GM18517 (cell line): ENCODE data around the gene CAMKMT.

Experiments used
- ATAC-seq: cut with Tn5 transposase; IDR thresholded peaks from one replicate; pipeline ENCODE4 v1.9.1; 2021; ENCODE audit warnings: mild to moderate bottlenecking, moderate library complexity; ENCODE audit not compliant: unreplicated experiment

The CAMKMT gene

GRCh38 chr2:44766777-44767176 is 405.0 kb downstream of the CAMKMT start:
- ATAC-seq, result no peak

GRCh38 chr2:44767691-44768090 is 405.9 kb downstream of the CAMKMT start:
- ATAC-seq, result no peak

DNA sequence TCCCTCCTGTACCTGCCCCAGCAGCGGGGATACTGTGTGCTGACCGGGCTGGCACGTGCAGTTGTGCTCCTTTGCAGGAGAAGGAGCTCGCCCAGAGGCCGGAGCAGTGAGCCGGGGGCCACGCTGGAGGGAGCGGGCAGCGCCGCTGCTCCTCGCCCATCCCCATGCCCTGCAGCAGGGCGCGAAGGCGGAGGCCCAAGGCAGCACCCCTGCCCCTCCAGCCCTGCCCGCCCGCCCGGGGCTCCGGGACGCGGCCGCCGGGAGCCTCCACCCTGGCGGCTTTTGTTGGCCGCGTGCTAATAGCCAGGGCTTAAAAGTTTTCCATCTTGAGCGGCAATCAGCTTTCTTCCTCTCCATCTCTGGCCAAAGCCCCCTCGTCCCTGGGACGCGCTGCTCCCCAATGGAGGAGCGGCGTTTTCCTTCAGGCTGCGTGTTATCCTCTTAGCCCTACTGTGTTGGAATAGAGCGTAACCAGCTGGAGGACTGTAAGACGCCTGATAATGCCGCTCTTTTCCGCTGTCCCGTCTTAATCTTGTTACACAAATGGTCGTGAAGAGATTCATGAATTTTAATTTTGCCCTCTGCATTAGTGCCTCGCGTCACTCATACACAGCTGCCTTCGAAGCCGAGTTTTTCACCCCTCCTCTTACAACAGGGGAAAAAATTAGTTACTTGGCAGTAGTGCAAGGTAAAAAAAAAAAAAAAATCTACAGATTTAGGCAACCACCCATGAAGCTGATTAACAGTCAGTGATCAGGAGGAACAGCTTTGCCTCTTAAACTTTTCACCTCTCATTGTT is 406.9 kb downstream of the CAMKMT start:
- no peak for ATAC-seq

GRCh38 chr2:44769349-44770011 is 407.7 kb downstream of the CAMKMT start:
- ATAC-seq, result no peak

DNA sequence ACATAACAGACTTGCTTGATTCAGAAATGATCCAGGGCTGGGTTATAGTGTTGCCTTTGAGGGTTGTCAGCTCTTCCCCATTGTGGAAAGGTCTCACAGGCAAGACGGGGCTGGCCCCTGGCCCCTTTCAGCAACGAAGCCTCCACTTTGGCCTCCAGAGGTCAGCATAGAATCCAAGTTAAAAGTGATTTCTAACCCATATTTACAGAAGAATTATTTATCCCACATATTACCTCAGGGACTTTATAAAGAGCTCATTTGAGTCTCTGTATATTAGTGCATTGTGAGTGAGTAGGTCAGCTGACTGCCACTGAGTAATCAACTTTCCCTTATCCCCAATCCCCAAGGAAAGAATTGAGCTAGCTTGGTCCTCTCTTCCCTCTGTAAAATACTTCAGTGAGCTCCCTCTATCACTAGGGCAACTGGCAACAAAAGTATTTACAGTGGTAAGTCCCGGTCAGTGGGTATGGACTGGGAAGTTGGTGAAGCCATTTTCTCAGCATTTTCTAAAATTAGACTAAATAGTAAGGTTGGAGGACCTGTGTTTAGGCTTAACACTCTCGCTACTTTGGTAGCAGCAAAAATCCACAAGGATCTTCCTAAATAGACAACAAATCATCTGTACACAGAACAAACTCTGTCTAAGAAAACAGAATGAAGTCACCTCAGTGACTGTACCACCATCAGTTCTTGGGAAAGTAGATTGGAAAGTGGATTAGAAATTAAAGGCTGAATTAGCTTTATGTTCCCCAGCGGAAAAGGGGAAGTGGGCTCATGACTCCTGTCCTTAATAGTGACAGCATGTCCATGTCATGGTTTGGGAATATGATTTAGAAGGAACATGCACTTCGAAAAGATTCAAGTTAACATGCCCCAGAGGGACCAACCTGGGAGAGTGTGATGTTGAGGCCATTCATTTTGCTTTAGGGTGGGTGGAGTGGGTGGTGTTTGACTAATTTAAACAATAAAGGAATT is 408.8 kb downstream of the CAMKMT start:
- ATAC-seq, result no peak

- no peak for ATAC-seq
These were observed 409.8 kb downstream of the CAMKMT start for GRCh38 chr2:44771522-44771921.

- ATAC-seq, result no peak
These were observed 410.4 kb downstream of the CAMKMT start for GRCh38 chr2:44772131-44772530.

- ATAC-seq, result no peak
These were observed 411.1 kb downstream of the CAMKMT start for GRCh38 chr2:44772669-44773378.

DNA sequence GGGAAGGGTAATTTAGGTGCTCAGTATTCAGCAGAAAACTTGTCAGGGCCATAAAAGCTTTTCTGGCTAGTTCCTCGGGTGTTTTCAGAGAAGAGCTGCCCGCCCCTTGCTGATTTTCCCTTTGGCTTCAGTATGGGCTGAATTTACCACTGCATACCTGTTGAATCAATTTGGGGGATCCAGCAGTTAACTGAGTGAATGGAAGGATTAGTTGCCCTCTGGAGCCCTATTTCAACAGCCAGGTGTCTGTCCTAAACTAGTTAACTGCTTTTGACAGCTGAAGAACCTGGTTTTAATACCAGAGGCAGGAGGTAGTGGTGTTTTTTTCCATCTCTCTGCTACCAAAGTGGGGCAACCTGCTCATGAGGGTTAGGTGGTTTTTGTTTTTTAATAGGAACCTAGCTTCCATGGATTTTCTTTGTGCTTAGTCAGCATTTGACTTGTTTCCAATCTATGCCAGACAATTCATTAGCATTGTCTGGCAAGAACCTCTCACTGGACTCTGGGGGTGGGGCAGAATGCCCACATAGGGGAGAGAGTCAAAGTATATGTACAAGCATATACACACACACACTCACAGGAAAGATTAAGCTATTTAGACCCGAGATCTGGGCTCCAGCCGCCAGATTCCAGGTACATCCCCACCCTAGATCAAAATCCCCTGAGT is 413.2 kb downstream of the CAMKMT start:
- ATAC-seq, result no peak

DNA sequence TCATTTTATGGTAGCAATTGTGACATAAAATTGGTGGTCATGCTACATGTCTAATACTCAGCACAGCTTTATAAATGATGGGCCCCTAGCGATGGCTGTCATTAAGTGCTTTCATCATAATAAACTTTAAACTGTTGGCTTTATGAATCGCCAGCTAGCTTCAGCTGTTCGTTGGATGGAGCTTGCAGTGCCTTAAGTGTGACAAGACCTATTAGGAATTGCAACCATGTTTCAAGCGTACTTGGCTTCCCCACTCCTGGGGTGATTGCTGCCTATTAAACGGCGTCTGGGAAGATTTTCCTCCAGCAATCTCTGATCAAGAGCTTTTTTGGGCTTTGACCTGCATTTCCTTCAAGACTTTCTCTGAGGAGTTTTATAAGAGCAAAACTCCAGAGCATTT is 415.3 kb downstream of the CAMKMT start:
- ATAC-seq, result no peak

- ATAC-seq, result no peak
These were observed 415.8 kb downstream of the CAMKMT start for GRCh38 chr2:44777537-44777936.

- peak; percentile 41 for ATAC-seq
These were observed 416.5 kb downstream of the CAMKMT start for GRCh38 chr2:44778221-44778654.

DNA sequence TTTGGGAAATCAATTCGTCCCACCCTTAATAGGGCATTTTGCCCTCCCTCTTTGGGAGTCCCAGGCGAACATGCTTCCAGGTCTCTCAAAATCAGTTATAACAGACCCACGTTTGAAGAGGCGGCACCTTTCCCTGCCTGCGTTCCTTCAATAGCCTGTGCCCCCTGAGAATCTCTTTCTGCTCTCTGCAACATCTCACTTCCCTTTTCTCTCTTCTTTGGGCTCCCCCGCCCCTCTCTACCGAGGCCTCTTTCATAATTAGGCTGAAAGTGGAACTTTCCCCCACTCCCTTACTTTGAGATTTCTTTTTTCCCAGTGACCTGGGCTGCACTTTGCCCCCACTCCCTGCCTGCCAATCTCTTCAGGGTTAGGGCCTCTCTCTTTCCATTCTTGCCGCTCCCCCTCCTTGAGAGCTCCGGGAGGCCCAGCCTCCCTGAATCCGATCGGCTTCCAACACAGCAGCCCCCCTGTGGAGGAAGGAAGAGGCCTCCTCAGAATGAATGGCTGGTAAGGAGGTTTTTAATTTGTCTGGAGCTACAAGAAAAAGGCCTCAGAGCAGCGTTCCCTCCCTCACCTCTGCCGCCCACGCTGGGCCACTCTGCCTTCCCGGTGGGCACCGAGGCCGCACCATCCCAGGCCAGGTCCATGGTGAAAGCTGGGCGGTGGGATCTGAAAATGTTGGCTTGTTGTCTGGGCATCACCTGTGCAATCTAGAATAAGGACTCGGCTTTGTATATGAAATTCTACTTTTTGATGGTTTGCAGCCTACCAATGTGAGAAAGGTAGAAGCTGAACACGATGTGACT is 417.1 kb downstream of the CAMKMT start:
- peak; percentile 97 for ATAC-seq

- ATAC-seq, result no peak
These were observed 418.0 kb downstream of the CAMKMT start for GRCh38 chr2:44779793-44780192.

GRCh38 chr2:44780406-44780805 is 418.7 kb downstream of the CAMKMT start:
- ATAC-seq, result no peak

DNA sequence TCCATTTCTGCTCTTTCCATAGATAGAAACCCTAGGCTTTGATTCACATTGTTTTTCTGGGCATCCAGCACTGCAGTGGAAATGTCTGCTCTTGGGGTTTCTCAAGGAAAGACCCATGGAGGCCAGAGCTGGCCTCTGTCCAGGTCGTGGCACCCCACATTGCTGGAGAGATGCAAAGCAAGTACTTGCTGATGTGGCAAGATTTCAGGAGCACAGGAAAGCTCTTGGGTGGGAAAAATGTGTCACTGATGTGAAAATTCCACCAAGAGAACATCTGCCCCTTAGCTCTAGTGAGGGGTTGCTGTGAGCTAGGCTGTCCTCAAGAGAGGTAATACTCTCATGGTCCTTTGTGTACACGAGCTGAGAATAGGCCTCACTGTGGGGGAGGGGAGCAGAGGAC is 423.7 kb downstream of the CAMKMT start:
- ATAC-seq, result no peak

- ATAC-seq, result no peak
These were observed 424.5 kb downstream of the CAMKMT start for GRCh38 chr2:44786045-44786816.

DNA sequence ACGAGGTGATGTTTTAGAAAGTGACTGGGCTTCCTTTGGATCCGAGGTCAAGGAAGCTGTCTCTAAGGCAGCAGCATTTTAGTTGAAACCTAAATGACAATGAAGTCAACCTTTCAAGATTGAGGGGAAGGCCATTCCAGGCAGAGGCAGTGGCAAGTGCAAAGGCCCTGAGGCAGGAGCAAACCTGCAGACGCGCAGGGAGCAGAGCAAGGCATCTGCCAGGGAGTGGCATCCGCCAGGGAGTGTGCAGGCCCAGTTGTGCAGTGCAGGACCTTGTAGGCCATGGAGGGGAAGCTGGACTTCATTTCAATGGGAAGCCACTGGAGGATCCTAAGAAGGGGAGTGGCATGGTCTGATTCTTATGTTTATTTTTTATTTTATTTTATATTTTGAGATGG is 425.1 kb downstream of the CAMKMT start:
- no peak for ATAC-seq

- ATAC-seq, result no peak
These were observed 425.9 kb downstream of the CAMKMT start for GRCh38 chr2:44787663-44788062.
